Lower leg skin (tissue), 3 donors: ENCODE data around the gene HLA-DOB.

Experiments
- POLR2A ChIP-seq, 2 donors: fragments of 450-650 bp; IDR thresholded peaks; one replicate each; pipeline ENCODE4 v1.6.1; 2016 to 2017; ENCODE audit warnings: antibody characterized with exemption in 2 of 2, mild to moderate bottlenecking in 1 of 2, moderate library complexity in 1 of 2
- TF ChIP-seq, protein P1 (sequence below), 3 donors: fragments of 450-650 bp; IDR thresholded peaks; one replicate each; pipeline ENCODE4 v1.5.1; 2016; ENCODE audit warnings: antibody characterized with exemption in 3 of 3, mild to moderate bottlenecking in 3 of 3, moderate library complexity in 2 of 3

DNA sequence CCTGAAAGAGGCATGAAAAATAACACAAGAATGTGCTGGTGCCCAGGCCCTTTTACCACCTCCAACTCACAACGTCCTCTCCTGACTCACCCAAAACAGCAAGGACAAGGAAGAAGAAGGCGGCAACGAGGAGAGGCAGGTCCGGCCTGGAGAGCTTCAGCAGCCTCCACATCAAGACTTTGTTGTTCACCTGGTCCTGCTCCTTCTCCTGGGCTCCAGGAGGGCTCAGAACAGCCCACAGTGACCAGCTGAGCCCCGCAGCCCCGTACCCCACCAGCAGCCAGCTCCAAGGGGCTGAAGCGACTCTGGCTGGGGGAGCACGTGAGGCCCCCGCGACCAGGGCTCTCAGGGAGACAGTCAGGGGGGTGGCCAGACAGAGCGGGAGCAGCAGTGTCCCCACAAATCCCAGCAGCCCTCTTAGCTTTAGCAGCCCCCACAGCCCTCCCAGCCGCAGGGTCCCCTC is 20.9 kb upstream of the HLA-DOB start:
- TF ChIP-seq, protein P1, sequence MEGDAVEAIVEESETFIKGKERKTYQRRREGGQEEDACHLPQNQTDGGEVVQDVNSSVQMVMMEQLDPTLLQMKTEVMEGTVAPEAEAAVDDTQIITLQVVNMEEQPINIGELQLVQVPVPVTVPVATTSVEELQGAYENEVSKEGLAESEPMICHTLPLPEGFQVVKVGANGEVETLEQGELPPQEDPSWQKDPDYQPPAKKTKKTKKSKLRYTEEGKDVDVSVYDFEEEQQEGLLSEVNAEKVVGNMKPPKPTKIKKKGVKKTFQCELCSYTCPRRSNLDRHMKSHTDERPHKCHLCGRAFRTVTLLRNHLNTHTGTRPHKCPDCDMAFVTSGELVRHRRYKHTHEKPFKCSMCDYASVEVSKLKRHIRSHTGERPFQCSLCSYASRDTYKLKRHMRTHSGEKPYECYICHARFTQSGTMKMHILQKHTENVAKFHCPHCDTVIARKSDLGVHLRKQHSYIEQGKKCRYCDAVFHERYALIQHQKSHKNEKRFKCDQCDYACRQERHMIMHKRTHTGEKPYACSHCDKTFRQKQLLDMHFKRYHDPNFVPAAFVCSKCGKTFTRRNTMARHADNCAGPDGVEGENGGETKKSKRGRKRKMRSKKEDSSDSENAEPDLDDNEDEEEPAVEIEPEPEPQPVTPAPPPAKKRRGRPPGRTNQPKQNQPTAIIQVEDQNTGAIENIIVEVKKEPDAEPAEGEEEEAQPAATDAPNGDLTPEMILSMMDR (IDR thresholded peaks at IDR 0.05) = no peak
- no peak for TF ChIP-seq POLR2A (IDR thresholded peaks at IDR 0.05)
